DND-41 (cell line): ENCODE measurements around the gene ADAMTS8.

Experiments used
- EZH2 ChIP-seq: IDR thresholded peaks from 3 replicates; pipeline ENCODE4 v1.6.1; 2012; ENCODE audit warnings: borderline replicate concordance, low read depth, mild to moderate bottlenecking, moderate library complexity, low read length, inconsistent platforms; ENCODE audit not compliant: severe bottlenecking
- TF ChIP-seq, protein P1 (sequence below): IDR thresholded peaks from 2 replicates; pipeline ENCODE4 v1.5.1; 2012; ENCODE audit warnings: borderline replicate concordance, low read length, moderate library complexity, mild to moderate bottlenecking; ENCODE audit not compliant: poor library complexity, severe bottlenecking; ENCODE audit errors: extremely low read depth

DNA sequence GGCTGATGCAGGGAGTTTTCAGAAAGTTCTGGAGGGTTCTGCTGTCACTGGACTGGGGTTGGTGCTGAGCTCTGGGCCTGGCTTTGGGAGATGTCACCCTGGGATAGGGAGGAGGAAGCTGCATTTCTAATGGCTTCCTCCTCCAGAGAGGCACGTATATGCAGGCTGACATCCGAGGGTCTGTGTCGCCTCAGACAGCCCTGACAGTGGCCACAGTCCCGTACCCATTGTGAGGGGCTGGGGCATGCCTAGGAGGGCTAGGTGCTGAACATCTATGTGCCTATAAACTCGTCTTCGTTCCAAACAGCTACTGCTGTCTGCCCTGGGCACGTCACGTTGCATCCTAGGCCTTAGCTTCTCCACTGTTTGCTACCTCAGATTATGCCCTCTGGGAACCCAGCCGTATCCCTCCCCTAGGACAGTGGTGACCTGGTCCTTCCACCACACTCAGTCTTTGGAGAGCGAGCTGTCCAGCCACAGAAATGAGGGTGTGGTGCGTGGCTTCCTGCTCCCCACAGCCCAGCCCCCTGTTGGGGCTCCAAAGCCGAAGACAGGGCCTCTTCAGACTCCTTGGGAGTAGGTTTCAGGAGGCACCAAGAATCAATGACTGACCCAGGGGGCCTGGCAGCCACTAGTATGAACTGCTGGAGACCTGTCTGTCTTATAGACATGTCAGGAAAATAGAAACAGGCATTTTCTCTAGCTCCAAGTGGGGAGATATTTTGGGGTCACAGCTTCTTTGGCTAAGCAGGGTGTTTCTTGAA, 46.4 kb upstream of the ADAMTS8 start:
- TF ChIP-seq, protein P1, sequence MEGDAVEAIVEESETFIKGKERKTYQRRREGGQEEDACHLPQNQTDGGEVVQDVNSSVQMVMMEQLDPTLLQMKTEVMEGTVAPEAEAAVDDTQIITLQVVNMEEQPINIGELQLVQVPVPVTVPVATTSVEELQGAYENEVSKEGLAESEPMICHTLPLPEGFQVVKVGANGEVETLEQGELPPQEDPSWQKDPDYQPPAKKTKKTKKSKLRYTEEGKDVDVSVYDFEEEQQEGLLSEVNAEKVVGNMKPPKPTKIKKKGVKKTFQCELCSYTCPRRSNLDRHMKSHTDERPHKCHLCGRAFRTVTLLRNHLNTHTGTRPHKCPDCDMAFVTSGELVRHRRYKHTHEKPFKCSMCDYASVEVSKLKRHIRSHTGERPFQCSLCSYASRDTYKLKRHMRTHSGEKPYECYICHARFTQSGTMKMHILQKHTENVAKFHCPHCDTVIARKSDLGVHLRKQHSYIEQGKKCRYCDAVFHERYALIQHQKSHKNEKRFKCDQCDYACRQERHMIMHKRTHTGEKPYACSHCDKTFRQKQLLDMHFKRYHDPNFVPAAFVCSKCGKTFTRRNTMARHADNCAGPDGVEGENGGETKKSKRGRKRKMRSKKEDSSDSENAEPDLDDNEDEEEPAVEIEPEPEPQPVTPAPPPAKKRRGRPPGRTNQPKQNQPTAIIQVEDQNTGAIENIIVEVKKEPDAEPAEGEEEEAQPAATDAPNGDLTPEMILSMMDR, result no peak
- TF ChIP-seq EZH2, result no peak
